Panc1 (cell line): ENCODE measurements around the gene CHRND. TPM values are rescaled to one million over a fixed set of nuclear protein-coding genes. Genes with fewer than 3 reads are reported as not detected.
A peak's percentile ranks its signal among the peaks of the same experiment; 100 is the strongest.

ENCODE experiments used
- ATAC-seq: fragments of 200-7000 bp; cut with Tn5 transposase; 2 replicates; pipeline ENCODE4 v1.9.1; 2020; ENCODE audit warnings: mild to moderate bottlenecking, moderate library complexity
- BruUV-seq: library from RNA; stranded (reverse); fragments of 400-500 nt; replicated peaks from 2 replicates; lab custom pipeline; 2021; lab: Mats Ljungman, UMichigan
- CTCF ChIA-PET: fragments of 300-600 bp; sonication (Branson Sonifier 250); formaldehyde crosslinking; loops from one replicate; lab custom pipeline; 2022; ENCODE audit warnings: antibody characterized with exemption; lab: Charles Lee
- POLR2A ChIA-PET: fragments of 300-600 bp; sonication (Branson Sonifier 250); formaldehyde crosslinking; loops from one replicate; lab custom pipeline; 2022; ENCODE audit warnings: antibody characterized with exemption; lab: Charles Lee
- DNase-seq: peaks from one replicate; pipeline ENCODE4 v3.0.0-alpha.2; 2010; ENCODE audit warnings: low read depth, low spot score
- H3K27ac ChIP-seq: 2 replicates; pipeline ENCODE4 v1.5.1; 2011; ENCODE audit warnings: mild to moderate bottlenecking, low read length, inconsistent platforms
- H3K27me3 ChIP-seq: fragments of 200-500 bp; sonication (Bioruptor generic); 2 replicates; pipeline ENCODE4 v1.6.0; 2014; ENCODE audit warnings: low read length, inconsistent platforms; ENCODE audit not compliant: control insufficient read depth, insufficient read depth
- H3K36me3 ChIP-seq: fragments of 200-500 bp; sonication (Bioruptor generic); 2 replicates; pipeline ENCODE4 v1.5.1; 2014; ENCODE audit warnings: inconsistent platforms, mild to moderate bottlenecking, low read length, moderate library complexity; ENCODE audit not compliant: control insufficient read depth, insufficient read depth
- H3K4me1 ChIP-seq: 2 replicates; pipeline ENCODE4 v1.5.1; 2011; ENCODE audit warnings: inconsistent platforms, mild to moderate bottlenecking, low read length, moderate library complexity; ENCODE audit not compliant: control insufficient read depth, insufficient read depth
- H3K4me3 ChIP-seq, 2 experiments: 2 replicates each; pipeline ENCODE4 v1.5.1; 2011 to 2012; ENCODE audit warnings: low read depth in 2 of 2, low read length in 2 of 2, mild to moderate bottlenecking in 2 of 2, inconsistent platforms in 1 of 2, moderate library complexity in 1 of 2
- H3K9me3 ChIP-seq: fragments of 200-500 bp; sonication (Bioruptor generic); 2 replicates; pipeline ENCODE4 v1.5.1; 2014; ENCODE audit warnings: low read depth, mild to moderate bottlenecking, inconsistent platforms, low read length, moderate library complexity; ENCODE audit not compliant: control insufficient read depth, insufficient read depth
- CTCF ChIP-seq: fragments of 450-650 bp; IDR thresholded peaks from 2 replicates; pipeline ENCODE4 v1.5.1; 2017; ENCODE audit warnings: mild to moderate bottlenecking
- POLR2AphosphoS5 ChIP-seq: IDR thresholded peaks from 2 replicates; pipeline ENCODE4 v1.6.1; 2012; ENCODE audit warnings: mild to moderate bottlenecking, low read depth, low read length, moderate library complexity
- REST ChIP-seq, 2 experiments: IDR thresholded peaks; 2 replicates each; pipeline ENCODE4 v1.6.1; 2011 to 2012; ENCODE audit warnings: low read depth in 2 of 2, control low read depth in 1 of 2, low read length in 1 of 2, mild to moderate bottlenecking in 1 of 2, moderate library complexity in 1 of 2; ENCODE audit not compliant: insufficient read depth in 1 of 2
- SIN3A ChIP-seq: IDR thresholded peaks from 2 replicates; pipeline ENCODE4 v1.6.1; 2012; ENCODE audit warnings: low read depth, mild to moderate bottlenecking, low read length, moderate library complexity, borderline replicate concordance; ENCODE audit not compliant: insufficient read depth
- TCF7L2 ChIP-seq: IDR thresholded peaks from 2 replicates; pipeline ENCODE4 v1.6.1; 2011; ENCODE audit warnings: mild to moderate bottlenecking, low read depth, low read length, inconsistent platforms
- in situ Hi-C: cut with HindIII; loops from 2 replicates; pipeline ENCODE4 v1.10.0; 2016; ENCODE audit warnings: low sequenced_read_pairs, low pct_unique_long_range_greater_than_20kb
- intact Hi-C: fragments of 100-400 bp; cut with micrococcal nuclease; formaldehyde crosslinking; loops from one replicate; pipeline ENCODE4 v1.10.0; 2022; ENCODE audit not compliant: unreplicated experiment
- total RNA-seq: library from RNA; stranded (reverse); gene quantifications from one replicate; pipeline ENCODE4 v1.2.1, GENCODE V29; 2021; ENCODE audit not compliant: unreplicated experiment

The CHRND gene
- total RNA-seq, 1 experiment from 2014 or later: not detected

DNA sequence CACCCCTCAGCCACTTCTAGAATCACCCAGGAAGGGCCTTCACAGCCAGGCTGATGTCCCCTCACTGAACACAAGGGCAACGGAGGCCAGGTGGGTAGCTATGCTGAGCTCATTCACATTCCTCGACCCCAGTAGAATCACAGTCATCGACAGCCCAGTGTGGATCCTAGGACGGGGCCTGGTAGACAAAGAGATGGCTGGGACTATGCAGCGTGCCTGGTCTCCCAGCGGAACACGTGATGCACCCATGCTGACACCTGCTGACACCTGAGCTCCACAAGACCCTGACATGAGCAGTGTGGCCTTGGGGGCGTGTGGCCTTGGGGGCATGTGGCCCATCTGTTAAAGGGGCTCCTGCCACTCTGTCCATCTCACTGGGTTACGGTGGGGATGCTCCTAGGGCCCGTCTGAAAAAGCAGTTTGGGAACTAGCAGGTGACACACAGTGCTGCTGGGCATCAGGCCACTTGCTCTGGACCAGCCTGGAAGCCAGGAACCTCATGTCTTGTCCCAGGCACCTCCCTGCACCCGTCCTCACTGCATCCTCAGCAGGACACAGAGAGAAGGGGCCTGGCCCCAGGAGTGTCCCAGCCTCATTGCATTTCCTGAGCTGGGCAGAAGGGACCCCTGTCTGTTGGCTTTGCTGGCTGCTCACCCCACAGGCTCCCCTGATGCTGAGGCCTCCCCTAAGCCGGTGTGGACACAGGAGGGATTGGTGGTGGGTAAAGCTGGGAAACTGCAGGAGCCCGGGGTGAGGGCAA, 48.0 kb upstream of the CHRND start:
- CTCF ChIA-PET: no interaction called here
- ATAC-seq: peak; percentile 25; the same call in 1 of the 2 replicates
- H3K27me3 ChIP-seq: peaks cover 3% of the 10 kb centered on the region; the same call in 1 of the 2 replicates
- POLR2A ChIA-PET: no interaction called here
- in situ Hi-C loops (no loop called here), intact Hi-C loops (no loop called here)
- no peak overlapping the region for H3K27ac ChIP-seq
- no peaks in the 10 kb centered on the region for H3K9me3 ChIP-seq
- DNase-seq: no peak
- H3K4me3 ChIP-seq: no peak overlapping the region
- BruUV-seq: no TSS peak
- H3K4me1 ChIP-seq: no peaks in the 10 kb centered on the region
- no peaks in the 10 kb centered on the region for H3K36me3 ChIP-seq
- TF ChIP-seq REST (IDR thresholded peaks at IDR 0.05; ENCODE audit: insufficient read depth in 1 of 2, low read depth in 2 of 2, low read length in 1 of 2): no peak
- no peak for TF ChIP-seq TCF7L2
- no peak for TF ChIP-seq CTCF
- TF ChIP-seq SIN3A: no peak
- no peak for TF ChIP-seq POLR2AphosphoS5

DNA sequence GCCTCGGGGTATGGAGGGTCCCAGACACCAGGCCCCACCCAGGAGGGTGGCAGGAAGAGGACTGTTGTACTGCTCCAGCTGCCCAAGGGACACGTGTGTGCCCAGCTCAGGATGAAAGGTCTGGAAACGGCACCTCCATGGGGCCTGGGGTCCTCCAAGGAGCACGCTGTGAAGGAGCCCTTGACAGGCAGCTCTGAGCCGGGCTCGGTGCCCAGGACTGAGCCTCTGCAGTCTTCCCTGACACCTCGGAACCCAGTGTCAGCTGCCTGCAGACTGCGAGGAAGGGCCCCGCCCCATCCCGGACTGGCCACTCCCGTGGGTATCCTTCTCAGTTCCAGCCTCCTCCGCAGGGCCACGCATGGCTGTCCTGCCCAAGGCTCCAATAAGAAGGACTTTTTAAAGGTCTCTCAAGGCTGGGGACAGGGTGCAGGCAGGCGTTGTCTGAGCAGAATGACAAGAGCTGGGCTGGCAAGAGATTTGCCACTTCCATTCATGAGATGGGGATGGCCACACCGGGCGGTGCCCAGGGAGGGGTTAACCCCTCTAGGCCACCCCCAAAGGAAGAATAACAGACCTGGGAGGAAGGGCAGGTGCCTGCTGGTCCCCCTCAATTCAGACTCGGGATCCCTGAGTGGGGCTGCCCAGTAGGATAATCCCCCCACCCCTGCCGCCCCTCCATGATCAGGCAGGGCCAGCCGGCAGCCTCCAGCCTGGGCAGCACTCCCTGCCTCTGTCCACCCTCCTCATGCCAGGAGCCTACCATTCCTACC, 47.2 kb upstream of the CHRND start:
- POLR2A ChIA-PET: no interaction called here
- CTCF ChIA-PET: interaction anchor here (0.6 kb wide), 2 partner anchors 114 to 773 kb away, joined by 4 to 5 read pairs; no protein-coding TSS in a partner anchor
- TF ChIP-seq CTCF (no peak), POLR2AphosphoS5 (no peak), REST (IDR thresholded peaks at IDR 0.05; ENCODE audit: insufficient read depth in 1 of 2, low read depth in 2 of 2, low read length in 1 of 2) (no peak), SIN3A (no peak), TCF7L2 (no peak)
- in situ Hi-C loops: no loop called here
- no TSS peak for BruUV-seq
- H3K27me3 ChIP-seq: no peaks in the 10 kb centered on the region; the same call in 1 of the 2 replicates
- H3K4me1 ChIP-seq: no peaks in the 10 kb centered on the region
- no peak overlapping the region for H3K27ac ChIP-seq
- peak; percentile 15; the same call in 1 of the 2 replicates for ATAC-seq
- no peaks in the 10 kb centered on the region for H3K9me3 ChIP-seq
- no peaks in the 10 kb centered on the region for H3K36me3 ChIP-seq
- no peak for DNase-seq
- no peak overlapping the region for H3K4me3 ChIP-seq
- intact Hi-C loops: no loop called here
